ENCODE measurements around the gene F2RL1.

Gene F2RL1

GRCh38 chr5:76818844-76819831, at the start of gene F2RL1:
Gene F2RL1 (plus strand): TSS chr5:76819030. CDS start chr5:76819183, 153 bp downstream.
- no peak for TF ChIP-seq RAD21 (IDR thresholded peaks at IDR 0.05; ENCODE audit: low read depth)
- no peak for TF ChIP-seq FOXM1 (IDR thresholded peaks at IDR 0.05; ENCODE audit: borderline replicate concordance, low read depth)
- TF ChIP-seq ZBTB7A (IDR thresholded peaks at IDR 0.05; ENCODE audit: low read depth) = peak; percentile 12
- TF ChIP-seq YY1 (IDR thresholded peaks at IDR 0.05; ENCODE audit: low read depth) = 0 out of 2 replicates have a peak, but pooled peaks have one; percentile 28
- TF ChIP-seq TCF12 (IDR thresholded peaks at IDR 0.05; ENCODE audit: low read depth) = peak; percentile 54; the same call in 1 of the 2 replicates
- TF ChIP-seq USF1 (IDR thresholded peaks at IDR 0.05) = no peak
- TF ChIP-seq NFIC (IDR thresholded peaks at IDR 0.05) = peak; percentile 33; the same call in 1 of the 2 replicates
- TF ChIP-seq EGR1 (IDR thresholded peaks at IDR 0.05) = 0 out of 2 replicates have a peak, but pooled peaks have one; percentile 33
- peak; percentile 60; the same call in 1 of the 2 replicates for TF ChIP-seq TAF1 (IDR thresholded peaks at IDR 0.05; ENCODE audit: low read depth)
- no peak; the same call in 1 of the 2 replicates for TF ChIP-seq MAX (IDR thresholded peaks at IDR 0.05)
- TF ChIP-seq CEBPB (IDR thresholded peaks at IDR 0.05) = no peak
- peak; percentile 71; the same call in 1 of the 2 replicates for TF ChIP-seq TEAD4 (IDR thresholded peaks at IDR 0.05)

- TF ChIP-seq FOXM1 (IDR thresholded peaks at IDR 0.05; ENCODE audit: borderline replicate concordance, low read depth) (no peak), ZBTB7A (IDR thresholded peaks at IDR 0.05; ENCODE audit: low read depth) (no peak), MAX (IDR thresholded peaks at IDR 0.05) (no peak), USF1 (IDR thresholded peaks at IDR 0.05) (no peak), CREB1 (IDR thresholded peaks at IDR 0.05; ENCODE audit: low read depth) (no peak), NFIC (IDR thresholded peaks at IDR 0.05) (no peak), RAD21 (IDR thresholded peaks at IDR 0.05; ENCODE audit: low read depth) (no peak), REST (IDR thresholded peaks at IDR 0.05; ENCODE audit: low read depth) (no peak), TCF12 (IDR thresholded peaks at IDR 0.05; ENCODE audit: low read depth) (no peak)
These were observed 47.0 kb upstream of the F2RL1 start for GRCh38 chr5:76771705-76772405.

- TF ChIP-seq TCF12 (IDR thresholded peaks at IDR 0.05; ENCODE audit: low read depth) (no peak), YY1 (IDR thresholded peaks at IDR 0.05; ENCODE audit: low read depth) (no peak), FOXM1 (IDR thresholded peaks at IDR 0.05; ENCODE audit: borderline replicate concordance, low read depth) (no peak), EP300 (IDR thresholded peaks at IDR 0.05; ENCODE audit: borderline replicate concordance) (no peak)
These were observed 42.9 kb upstream of the F2RL1 start for GRCh38 chr5:76775921-76776320.

- no peak for TF ChIP-seq TEAD4 (IDR thresholded peaks at IDR 0.05)
- no peak for TF ChIP-seq CREB1 (IDR thresholded peaks at IDR 0.05; ENCODE audit: low read depth)
- TF ChIP-seq NFIC (IDR thresholded peaks at IDR 0.05) = no peak
- no peak for TF ChIP-seq USF1 (IDR thresholded peaks at IDR 0.05)
- no peak for TF ChIP-seq REST (IDR thresholded peaks at IDR 0.05; ENCODE audit: low read depth)
- no peak for TF ChIP-seq RAD21 (IDR thresholded peaks at IDR 0.05; ENCODE audit: low read depth)
- no peak for TF ChIP-seq TCF12 (IDR thresholded peaks at IDR 0.05; ENCODE audit: low read depth)
These were observed 42.4 kb upstream of the F2RL1 start for GRCh38 chr5:76776391-76776790.

- no peak for TF ChIP-seq NFIC (IDR thresholded peaks at IDR 0.05)
- TF ChIP-seq ZBTB7A (IDR thresholded peaks at IDR 0.05; ENCODE audit: low read depth) = no peak
- TF ChIP-seq TAF1 (IDR thresholded peaks at IDR 0.05; ENCODE audit: low read depth) = no peak
- no peak for TF ChIP-seq FOXM1 (IDR thresholded peaks at IDR 0.05; ENCODE audit: borderline replicate concordance, low read depth)
- no peak for TF ChIP-seq MAX (IDR thresholded peaks at IDR 0.05)
- TF ChIP-seq CEBPB (IDR thresholded peaks at IDR 0.05) = no peak
- TF ChIP-seq CREB1 (IDR thresholded peaks at IDR 0.05; ENCODE audit: low read depth) = no peak
- no peak for TF ChIP-seq TEAD4 (IDR thresholded peaks at IDR 0.05)
- TF ChIP-seq EGR1 (IDR thresholded peaks at IDR 0.05) = no peak
- no peak for TF ChIP-seq RAD21 (IDR thresholded peaks at IDR 0.05; ENCODE audit: low read depth)
These were observed 37.1 kb upstream of the F2RL1 start for GRCh38 chr5:76781775-76782174.
